Measurements from ENCODE around the gene SPSB2. TPM values are rescaled to one million over a fixed set of nuclear protein-coding genes. Genes with fewer than 3 reads are reported as not detected.
A peak's percentile ranks its signal among the peaks of the same experiment; 100 is the strongest.
"Not testable (repeated sequence)": the region's sequence is repeated elsewhere in the genome, so short reads cannot be mapped to it uniquely, and the experiment has no call there.

The SPSB2 gene
- total RNA-seq, 1 donor from 2014 or later: 11.5 TPM

DNA sequence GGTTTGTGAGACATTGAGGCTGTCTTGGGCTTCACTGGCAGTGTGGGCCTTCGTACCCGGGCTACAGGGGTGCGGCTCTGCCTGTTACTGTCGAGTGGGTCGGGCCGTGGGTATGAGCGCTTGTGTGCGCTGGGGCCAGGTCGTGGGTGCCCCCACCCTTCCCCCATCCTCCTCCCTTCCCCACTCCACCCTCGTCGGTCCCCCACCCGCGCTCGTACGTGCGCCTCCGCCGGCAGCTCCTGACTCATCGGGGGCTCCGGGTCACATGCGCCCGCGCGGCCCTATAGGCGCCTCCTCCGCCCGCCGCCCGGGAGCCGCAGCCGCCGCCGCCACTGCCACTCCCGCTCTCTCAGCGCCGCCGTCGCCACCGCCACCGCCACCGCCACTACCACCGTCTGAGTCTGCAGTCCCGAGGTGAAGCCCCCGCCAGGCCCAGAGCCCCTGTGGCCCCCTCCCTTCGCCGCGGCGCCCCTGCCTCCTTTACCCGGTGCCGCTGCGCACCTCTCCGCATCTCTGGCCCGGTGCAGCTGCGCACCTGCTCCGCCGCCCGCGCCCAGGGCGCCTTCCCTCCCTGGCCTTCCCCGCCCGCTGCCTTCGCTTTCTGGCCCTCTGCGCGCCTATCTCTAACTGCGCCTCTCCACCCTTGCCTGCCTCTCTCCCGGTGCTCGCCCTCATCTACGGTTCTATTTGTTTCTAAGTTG lies 41.3 kb upstream of the SPSB2 start, which contains the start of gene ENO2:
Gene ENO2 (plus strand): TSS at position 335 of the 701 bp plus-strand sequence. CDS start 1,253 bp downstream, outside the sequence.
- Mint-ChIP-seq H3K27ac (ENCODE audit: unreplicated experiment) (peak within 1 kb of the TSS; percentile 11), H3K27me3 (ENCODE audit: unreplicated experiment) (no peaks in the 10 kb centered on the region), H3K4me3 (ENCODE audit: unreplicated experiment) (peak within 1 kb of the TSS; percentile 81), H3K36me3 (ENCODE audit: unreplicated experiment) (peaks cover 4% of the 10 kb centered on the region), H3K4me1 (ENCODE audit: unreplicated experiment) (peaks cover 18% of the 10 kb centered on the region), H3K9me3 (ENCODE audit: unreplicated experiment) (no peaks in the 10 kb centered on the region)
- peak; percentile 90 for DNase-seq (ENCODE audit: extremely low spot score, unreplicated experiment)
- TF ChIP-seq, protein P1, sequence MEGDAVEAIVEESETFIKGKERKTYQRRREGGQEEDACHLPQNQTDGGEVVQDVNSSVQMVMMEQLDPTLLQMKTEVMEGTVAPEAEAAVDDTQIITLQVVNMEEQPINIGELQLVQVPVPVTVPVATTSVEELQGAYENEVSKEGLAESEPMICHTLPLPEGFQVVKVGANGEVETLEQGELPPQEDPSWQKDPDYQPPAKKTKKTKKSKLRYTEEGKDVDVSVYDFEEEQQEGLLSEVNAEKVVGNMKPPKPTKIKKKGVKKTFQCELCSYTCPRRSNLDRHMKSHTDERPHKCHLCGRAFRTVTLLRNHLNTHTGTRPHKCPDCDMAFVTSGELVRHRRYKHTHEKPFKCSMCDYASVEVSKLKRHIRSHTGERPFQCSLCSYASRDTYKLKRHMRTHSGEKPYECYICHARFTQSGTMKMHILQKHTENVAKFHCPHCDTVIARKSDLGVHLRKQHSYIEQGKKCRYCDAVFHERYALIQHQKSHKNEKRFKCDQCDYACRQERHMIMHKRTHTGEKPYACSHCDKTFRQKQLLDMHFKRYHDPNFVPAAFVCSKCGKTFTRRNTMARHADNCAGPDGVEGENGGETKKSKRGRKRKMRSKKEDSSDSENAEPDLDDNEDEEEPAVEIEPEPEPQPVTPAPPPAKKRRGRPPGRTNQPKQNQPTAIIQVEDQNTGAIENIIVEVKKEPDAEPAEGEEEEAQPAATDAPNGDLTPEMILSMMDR (IDR thresholded peaks at IDR 0.05): no peak

DNA sequence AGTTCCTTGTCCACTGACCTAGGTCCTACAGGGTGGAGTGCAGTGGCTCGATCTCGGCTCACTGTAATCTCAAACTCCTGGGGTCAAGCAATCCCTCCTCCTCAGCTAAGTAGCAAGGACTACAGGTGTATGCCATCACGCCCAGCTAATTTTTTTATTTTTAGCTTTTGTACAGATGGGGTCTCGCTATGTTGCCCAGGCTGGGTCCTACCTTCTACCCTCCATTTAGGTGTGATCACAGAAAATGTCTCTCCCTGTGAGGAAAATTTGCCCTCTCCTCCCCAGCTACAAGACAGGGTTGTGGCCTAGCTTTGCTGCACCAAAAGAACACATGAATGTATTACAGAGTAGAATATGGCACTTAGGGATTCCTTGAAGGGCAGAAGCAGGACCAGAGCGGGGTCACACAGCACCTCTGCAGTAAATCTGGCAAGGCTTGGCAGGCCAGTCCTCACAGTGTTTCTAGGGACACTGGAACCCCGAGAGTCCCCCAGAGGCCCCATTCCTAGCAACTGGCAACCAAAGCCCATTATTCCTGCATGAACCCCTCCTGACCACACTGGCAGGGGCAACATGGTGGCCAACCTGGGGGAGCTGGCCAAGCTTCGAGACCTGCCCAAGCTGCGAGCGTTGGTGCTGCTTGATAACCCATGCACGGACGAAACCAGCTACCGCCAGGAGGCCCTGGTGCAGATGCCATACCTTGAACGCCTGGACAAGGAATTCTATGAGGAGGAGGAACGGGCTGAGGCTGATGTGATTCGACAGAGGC lies 39.2 kb upstream of the SPSB2 start:
- H3K4me3 Mint-ChIP-seq (ENCODE audit: unreplicated experiment): no peak overlapping the region
- peaks cover 18% of the 10 kb centered on the region for H3K4me1 Mint-ChIP-seq (ENCODE audit: unreplicated experiment)
- H3K27ac Mint-ChIP-seq (ENCODE audit: unreplicated experiment): no peak overlapping the region
- TF ChIP-seq, protein P1 (IDR thresholded peaks at IDR 0.05): no peak
- peaks cover 1% of the 10 kb centered on the region for H3K36me3 Mint-ChIP-seq (ENCODE audit: unreplicated experiment)
- H3K9me3 Mint-ChIP-seq (ENCODE audit: unreplicated experiment): no peaks in the 10 kb centered on the region
- DNase-seq (ENCODE audit: extremely low spot score, unreplicated experiment): no peak
- H3K27me3 Mint-ChIP-seq (ENCODE audit: unreplicated experiment): no peaks in the 10 kb centered on the region

DNA sequence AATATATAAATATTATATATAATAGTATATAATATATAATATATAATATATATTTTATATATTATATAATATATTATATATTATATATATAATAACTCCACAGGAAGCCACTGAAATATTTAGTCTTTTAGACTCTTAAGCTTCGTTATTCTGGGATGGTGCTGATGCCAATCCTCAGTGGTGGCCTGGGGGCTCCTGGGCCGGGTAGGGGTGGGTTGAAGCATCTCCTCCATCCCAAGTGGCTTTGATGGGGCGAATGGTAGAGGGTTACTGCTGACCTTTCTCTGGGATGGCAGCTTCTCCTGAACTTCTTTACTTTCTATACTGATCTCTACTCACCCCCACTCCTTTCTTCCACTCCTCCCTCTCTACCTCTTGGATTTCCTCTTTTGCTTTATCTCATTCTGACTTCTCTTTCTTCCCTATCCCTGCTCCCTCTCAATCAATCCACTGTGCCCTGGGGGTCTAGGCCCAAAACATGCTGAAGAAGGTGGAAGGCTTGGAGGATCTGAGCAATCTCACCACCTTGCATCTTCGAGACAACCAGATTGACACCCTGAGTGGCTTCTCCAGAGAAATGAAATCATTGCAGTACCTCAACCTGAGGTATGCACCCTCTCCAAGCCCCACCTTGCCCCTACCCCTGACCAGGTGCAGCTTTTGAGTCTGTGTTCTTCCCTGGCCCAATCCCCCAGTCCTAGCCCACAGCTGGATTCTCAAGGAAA lies 36.5 kb upstream of the SPSB2 start:
- Mint-ChIP-seq H3K9me3 (ENCODE audit: unreplicated experiment) (no peaks in the 10 kb centered on the region), H3K36me3 (ENCODE audit: unreplicated experiment) (no peaks in the 10 kb centered on the region), H3K4me1 (ENCODE audit: unreplicated experiment) (peaks cover 7% of the 10 kb centered on the region), H3K4me3 (ENCODE audit: unreplicated experiment) (no peak overlapping the region), H3K27me3 (ENCODE audit: unreplicated experiment) (no peaks in the 10 kb centered on the region), H3K27ac (ENCODE audit: unreplicated experiment) (no peak overlapping the region)
- no peak for DNase-seq (ENCODE audit: extremely low spot score, unreplicated experiment)
- TF ChIP-seq, protein P1 (IDR thresholded peaks at IDR 0.05): no peak

DNA sequence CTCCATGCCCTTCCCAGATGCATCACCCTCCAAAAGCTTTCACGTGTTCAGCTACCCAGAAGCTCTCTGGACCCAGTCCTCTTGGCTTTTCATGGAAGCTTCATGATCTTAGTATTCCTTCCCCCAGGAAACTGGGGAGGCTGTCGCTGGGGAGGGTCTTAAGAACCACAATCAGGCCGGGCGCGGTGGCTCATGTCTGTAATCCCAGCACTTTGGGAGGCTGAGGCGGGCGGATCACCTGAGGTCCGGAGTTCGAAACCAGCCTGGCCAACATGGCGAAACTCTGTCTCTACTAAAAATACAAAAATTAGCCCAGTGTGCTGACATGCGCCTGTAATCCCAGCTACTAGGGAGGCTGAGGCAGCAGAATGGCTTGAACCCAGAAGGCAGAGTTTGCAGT lies 35.0 kb upstream of the SPSB2 start:
- not testable (repeated sequence) for H3K4me1 Mint-ChIP-seq (ENCODE audit: unreplicated experiment); H3K36me3 Mint-ChIP-seq (ENCODE audit: unreplicated experiment); H3K27me3 Mint-ChIP-seq (ENCODE audit: unreplicated experiment); DNase-seq (ENCODE audit: extremely low spot score, unreplicated experiment); H3K4me3 Mint-ChIP-seq (ENCODE audit: unreplicated experiment); H3K9me3 Mint-ChIP-seq (ENCODE audit: unreplicated experiment); H3K27ac Mint-ChIP-seq (ENCODE audit: unreplicated experiment)

DNA sequence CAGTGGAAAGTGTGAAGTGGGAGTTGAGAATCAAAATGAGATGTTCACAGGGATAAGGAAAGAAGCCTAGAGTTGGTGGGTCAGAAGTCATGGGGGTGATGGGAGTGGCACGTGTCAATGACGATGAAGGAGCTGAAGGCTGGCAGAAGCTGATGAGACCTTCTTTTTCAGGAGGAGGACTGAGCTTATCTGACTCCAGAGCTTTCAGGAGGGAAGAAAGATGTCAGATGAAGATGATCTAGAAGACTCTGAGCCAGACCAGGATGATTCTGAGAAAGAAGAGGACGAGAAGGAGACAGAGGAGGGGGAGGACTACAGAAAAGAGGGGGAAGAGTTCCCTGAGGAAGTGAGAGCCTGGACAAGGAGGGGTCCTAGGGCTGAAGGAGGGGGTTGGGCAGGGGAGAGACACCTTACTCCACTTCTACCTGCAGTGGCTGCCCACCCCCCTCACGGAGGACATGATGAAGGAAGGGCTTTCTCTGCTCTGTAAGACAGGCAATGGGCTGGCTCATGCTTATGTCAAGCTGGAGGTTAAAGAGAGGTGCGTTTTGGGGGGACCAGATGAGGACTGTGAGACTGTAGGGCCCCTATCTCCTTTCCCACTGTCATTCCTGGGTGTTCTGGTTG lies 32.4 kb upstream of the SPSB2 start:
- TF ChIP-seq, protein P1 (IDR thresholded peaks at IDR 0.05): no peak
- H3K27me3 Mint-ChIP-seq (ENCODE audit: unreplicated experiment): no peaks in the 10 kb centered on the region
- no peaks in the 10 kb centered on the region for H3K9me3 Mint-ChIP-seq (ENCODE audit: unreplicated experiment)
- no peak overlapping the region for H3K4me3 Mint-ChIP-seq (ENCODE audit: unreplicated experiment)
- H3K4me1 Mint-ChIP-seq (ENCODE audit: unreplicated experiment): no peaks in the 10 kb centered on the region
- H3K27ac Mint-ChIP-seq (ENCODE audit: unreplicated experiment): no peak overlapping the region
- H3K36me3 Mint-ChIP-seq (ENCODE audit: unreplicated experiment): no peaks in the 10 kb centered on the region
- DNase-seq (ENCODE audit: extremely low spot score, unreplicated experiment): no peak

Data from osteocyte (in vitro differentiated cells).